Progenitor cell of endocrine pancreas (in vitro differentiated cells): ENCODE data around the gene SOD2. TPM values are rescaled to one million over a fixed set of nuclear protein-coding genes. Genes with fewer than 3 reads are reported as not detected.

Experiments used
- DNase-seq: peaks from one replicate; pipeline ENCODE4 v3.0.0; 2021; ENCODE audit warnings: low spot score; ENCODE audit not compliant: unreplicated experiment
- H3K27ac Mint-ChIP-seq: 2 replicates; pipeline ENCODE4 v1.8.0; 2021; ENCODE audit warnings: mild to moderate bottlenecking, moderate library complexity, mixed read lengths
- H3K27me3 Mint-ChIP-seq: 2 replicates; pipeline ENCODE4 v1.8.0; 2021; ENCODE audit warnings: mixed read lengths
- H3K36me3 Mint-ChIP-seq: 2 replicates; pipeline ENCODE4 v1.8.0; 2022; ENCODE audit warnings: mixed read lengths; ENCODE audit not compliant: insufficient read depth
- H3K4me1 Mint-ChIP-seq: 2 replicates; pipeline ENCODE4 v1.8.0; 2021; ENCODE audit warnings: low read depth, mixed read lengths
- H3K4me3 Mint-ChIP-seq: 2 replicates; pipeline ENCODE4 v1.8.0; 2021; ENCODE audit warnings: low read depth, mild to moderate bottlenecking, moderate library complexity, mixed read lengths
- H3K9me3 Mint-ChIP-seq: 2 replicates; pipeline ENCODE4 v1.8.0; 2021; ENCODE audit warnings: low read depth, mixed read lengths
- total RNA-seq: library from RNA; stranded (reverse); gene quantifications from 2 replicates; pipeline ENCODE4 v1.2.1, GENCODE V29; 2021
- TF ChIP-seq, protein P1 (sequence below): fragments of 200-600 bp; sonication (generic); IDR thresholded peaks from one replicate; pipeline ENCODE4 v1.5.0; 2021; ENCODE audit warnings: antibody characterized with exemption, mild to moderate bottlenecking; ENCODE audit not compliant: unreplicated experiment

Gene SOD2
- total RNA-seq, 1 donor from 2014 or later = 68.9 TPM

DNA sequence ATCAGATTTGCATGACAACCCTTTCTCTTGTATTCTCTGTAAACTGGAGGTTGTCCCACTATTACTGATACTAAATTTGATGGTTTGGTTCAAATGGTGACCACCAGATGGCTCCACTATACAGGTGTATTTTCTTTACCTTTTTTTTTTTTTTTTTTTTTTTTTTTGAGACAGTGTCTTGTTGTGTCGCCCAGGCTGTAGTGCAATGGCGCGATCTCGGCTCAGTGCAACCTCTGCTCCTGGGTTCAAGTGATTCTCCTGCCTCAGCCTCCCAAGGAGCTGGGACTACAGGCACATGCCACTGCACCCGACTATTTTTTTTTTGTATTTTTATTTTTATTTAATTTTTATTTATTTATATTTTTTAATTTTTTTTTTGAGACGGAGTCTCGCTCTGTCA lies 27.7 kb upstream of the SOD2 start:
- H3K27ac Mint-ChIP-seq = no peak overlapping the region
- H3K27me3 Mint-ChIP-seq = no peaks in the 10 kb centered on the region
- H3K9me3 Mint-ChIP-seq = peaks cover 3% of the 10 kb centered on the region
- TF ChIP-seq, protein P1, sequence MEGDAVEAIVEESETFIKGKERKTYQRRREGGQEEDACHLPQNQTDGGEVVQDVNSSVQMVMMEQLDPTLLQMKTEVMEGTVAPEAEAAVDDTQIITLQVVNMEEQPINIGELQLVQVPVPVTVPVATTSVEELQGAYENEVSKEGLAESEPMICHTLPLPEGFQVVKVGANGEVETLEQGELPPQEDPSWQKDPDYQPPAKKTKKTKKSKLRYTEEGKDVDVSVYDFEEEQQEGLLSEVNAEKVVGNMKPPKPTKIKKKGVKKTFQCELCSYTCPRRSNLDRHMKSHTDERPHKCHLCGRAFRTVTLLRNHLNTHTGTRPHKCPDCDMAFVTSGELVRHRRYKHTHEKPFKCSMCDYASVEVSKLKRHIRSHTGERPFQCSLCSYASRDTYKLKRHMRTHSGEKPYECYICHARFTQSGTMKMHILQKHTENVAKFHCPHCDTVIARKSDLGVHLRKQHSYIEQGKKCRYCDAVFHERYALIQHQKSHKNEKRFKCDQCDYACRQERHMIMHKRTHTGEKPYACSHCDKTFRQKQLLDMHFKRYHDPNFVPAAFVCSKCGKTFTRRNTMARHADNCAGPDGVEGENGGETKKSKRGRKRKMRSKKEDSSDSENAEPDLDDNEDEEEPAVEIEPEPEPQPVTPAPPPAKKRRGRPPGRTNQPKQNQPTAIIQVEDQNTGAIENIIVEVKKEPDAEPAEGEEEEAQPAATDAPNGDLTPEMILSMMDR = peak; percentile 64
- H3K36me3 Mint-ChIP-seq = peaks cover 14% of the 10 kb centered on the region
- H3K4me1 Mint-ChIP-seq = peaks cover 7% of the 10 kb centered on the region
- no peak overlapping the region for H3K4me3 Mint-ChIP-seq
- DNase-seq = no peak

DNA sequence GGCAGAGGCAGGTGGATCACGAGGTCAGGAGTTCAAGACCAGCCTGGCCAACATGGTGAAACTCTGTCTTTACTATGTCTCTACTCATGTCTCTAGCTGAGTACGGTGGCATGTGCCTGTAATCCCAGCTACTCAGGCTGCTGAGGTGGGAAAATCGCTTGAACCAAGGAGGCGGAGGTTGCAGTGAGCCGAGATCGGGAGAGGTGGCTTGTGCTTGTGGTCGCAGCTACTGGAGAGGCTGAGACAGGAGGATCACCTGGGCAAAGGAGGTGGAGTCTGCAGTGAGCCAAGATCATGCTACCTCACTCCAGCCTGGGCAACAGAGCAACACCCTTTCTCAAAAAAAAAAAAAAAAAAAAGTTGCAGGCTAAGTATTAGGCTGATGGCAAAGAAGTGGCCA lies 26.2 kb upstream of the SOD2 start:
- no peak overlapping the region for H3K4me3 Mint-ChIP-seq
- H3K27me3 Mint-ChIP-seq = no peaks in the 10 kb centered on the region
- peaks cover 3% of the 10 kb centered on the region for H3K9me3 Mint-ChIP-seq
- peaks cover 5% of the 10 kb centered on the region for H3K4me1 Mint-ChIP-seq
- DNase-seq = no peak
- no peak overlapping the region for H3K27ac Mint-ChIP-seq
- TF ChIP-seq, protein P1 = no peak
- H3K36me3 Mint-ChIP-seq = peaks cover 14% of the 10 kb centered on the region

DNA sequence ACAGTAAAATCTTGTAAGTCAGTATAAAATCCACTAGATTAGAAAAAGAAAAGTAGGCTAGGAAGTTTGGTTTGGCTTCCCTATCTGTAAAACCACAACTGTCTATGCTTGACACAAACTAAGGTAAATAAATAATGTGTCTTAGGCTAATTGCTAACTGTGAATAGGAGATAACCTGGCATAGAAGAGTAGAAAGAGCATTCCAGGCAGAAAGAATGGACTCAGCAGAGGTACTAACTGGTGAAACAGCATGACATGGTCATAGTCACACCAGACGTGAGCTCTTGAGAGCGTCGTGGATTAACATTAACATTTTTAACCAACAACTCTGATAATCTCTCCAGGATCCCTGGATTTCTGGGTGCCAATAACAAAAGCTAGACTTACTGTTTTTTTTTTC lies 25.6 kb upstream of the SOD2 start:
- H3K36me3 Mint-ChIP-seq = peaks cover 11% of the 10 kb centered on the region
- no peak overlapping the region for H3K27ac Mint-ChIP-seq
- no peaks in the 10 kb centered on the region for H3K27me3 Mint-ChIP-seq
- peaks cover 5% of the 10 kb centered on the region for H3K4me1 Mint-ChIP-seq
- no peak for DNase-seq
- peaks cover 3% of the 10 kb centered on the region for H3K9me3 Mint-ChIP-seq
- no peak overlapping the region for H3K4me3 Mint-ChIP-seq
- TF ChIP-seq, protein P1 = no peak

DNA sequence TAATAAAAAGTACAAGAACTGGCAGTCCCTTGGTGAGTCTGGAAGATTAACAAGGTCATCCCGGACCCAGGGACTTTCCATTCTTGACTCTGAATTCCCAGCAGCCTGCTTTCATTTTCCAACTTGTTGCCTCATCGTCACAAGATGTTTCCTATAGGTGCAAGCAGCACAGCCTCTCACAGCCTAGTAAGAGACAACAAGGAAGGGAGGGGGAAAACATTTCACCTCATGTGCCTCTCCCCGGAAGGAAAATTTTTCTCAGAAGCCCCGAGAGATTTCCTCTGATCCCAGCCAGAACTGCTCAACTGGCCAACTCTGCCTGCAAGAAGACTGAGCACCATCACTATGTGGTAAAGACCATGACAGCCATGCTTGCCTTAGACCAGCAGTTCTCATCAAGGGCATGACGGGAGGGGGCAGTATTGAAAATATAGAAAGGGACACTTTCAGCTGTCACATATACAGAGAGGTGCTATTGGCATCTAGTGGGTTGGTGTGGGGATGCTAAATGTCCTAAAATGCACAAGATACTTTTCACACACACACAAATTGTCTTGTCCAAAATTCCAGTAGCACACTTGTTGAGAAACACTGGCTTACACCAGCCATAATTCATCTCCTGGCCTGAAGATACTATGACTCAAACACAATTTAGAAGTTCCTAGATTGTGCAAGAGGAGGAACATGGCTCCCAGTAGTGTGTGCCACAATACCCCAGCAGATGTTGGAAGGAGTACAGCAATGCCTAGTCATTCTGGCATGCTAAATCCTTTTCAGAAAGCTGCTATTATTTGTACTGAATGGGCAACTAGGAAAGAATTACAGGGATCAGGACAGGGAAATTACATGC lies 23.4 kb upstream of the SOD2 start:
- Mint-ChIP-seq H3K9me3 (no peaks in the 10 kb centered on the region), H3K4me1 (peaks cover 5% of the 10 kb centered on the region), H3K27me3 (no peaks in the 10 kb centered on the region), H3K4me3 (no peak overlapping the region), H3K27ac (no peak overlapping the region), H3K36me3 (no peaks in the 10 kb centered on the region)
- TF ChIP-seq, protein P1 = no peak
- no peak for DNase-seq

DNA sequence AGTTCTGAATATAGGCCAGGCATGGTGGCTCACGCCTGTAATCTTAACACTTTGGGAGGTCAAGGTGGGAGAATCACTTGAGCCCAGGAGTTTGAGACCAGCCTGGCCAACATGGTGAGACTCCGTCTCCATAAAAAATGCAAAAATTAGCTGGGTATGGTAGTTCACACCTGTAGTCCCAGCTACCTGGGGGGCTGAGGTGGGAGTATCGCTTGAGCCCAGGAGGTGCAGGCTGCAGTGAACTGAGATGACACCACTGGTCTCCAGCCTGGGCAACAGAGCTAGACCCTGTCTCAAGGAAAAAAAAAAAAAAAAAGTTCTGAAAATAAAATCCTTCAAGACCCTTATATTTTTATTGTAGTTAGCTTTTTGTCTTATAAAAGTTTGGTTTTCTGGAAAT lies 22.6 kb upstream of the SOD2 start:
- Mint-ChIP-seq H3K27ac (no peak overlapping the region), H3K36me3 (no peaks in the 10 kb centered on the region), H3K9me3 (no peaks in the 10 kb centered on the region), H3K4me3 (no peak overlapping the region), H3K27me3 (no peaks in the 10 kb centered on the region), H3K4me1 (peaks cover 5% of the 10 kb centered on the region)
- TF ChIP-seq, protein P1 = no peak
- no peak for DNase-seq
